GM18505 (cell line): ENCODE measurements around the gene LYZL1.
"Not testable (repeated sequence)": the region's sequence is repeated elsewhere in the genome, so short reads cannot be mapped to it uniquely, and the experiment has no call there.

Source experiments
- ATAC-seq: cut with Tn5 transposase; IDR thresholded peaks from one replicate; pipeline ENCODE4 v1.9.1; 2021; ENCODE audit not compliant: unreplicated experiment
- POLR2A ChIP-seq: IDR thresholded peaks from 4 replicates; pipeline ENCODE4 v1.6.1; 2011; ENCODE audit warnings: borderline replicate concordance; ENCODE audit not compliant: insufficient read depth, insufficient read length; ENCODE audit errors: extremely low read depth

Gene LYZL1

GRCh38 chr10:29322918-29323317, 34.0 kb downstream of the LYZL1 start:
- no peak for TF ChIP-seq POLR2A
- ATAC-seq, result no peak

DNA sequence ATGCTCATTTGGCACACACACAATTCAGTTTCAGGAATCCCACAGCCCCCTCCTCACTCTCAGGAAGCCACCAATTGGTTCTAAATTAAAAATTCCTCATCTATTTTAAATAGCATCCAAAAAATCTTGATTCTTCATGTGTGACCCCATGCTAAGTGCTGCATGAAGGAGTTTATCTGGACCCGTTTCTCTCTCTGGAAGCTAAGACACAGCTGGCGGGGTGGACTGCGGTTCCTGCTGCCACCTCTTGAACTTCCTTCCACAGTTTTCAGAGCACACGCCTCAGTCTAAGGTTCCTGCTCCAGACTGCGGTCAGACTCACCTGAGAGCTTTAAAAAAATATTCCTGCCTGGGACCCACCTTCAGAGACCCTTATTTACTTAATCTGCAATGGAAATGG, 34.5 kb downstream of the LYZL1 start:
- no peak for ATAC-seq
- no peak for TF ChIP-seq POLR2A

DNA sequence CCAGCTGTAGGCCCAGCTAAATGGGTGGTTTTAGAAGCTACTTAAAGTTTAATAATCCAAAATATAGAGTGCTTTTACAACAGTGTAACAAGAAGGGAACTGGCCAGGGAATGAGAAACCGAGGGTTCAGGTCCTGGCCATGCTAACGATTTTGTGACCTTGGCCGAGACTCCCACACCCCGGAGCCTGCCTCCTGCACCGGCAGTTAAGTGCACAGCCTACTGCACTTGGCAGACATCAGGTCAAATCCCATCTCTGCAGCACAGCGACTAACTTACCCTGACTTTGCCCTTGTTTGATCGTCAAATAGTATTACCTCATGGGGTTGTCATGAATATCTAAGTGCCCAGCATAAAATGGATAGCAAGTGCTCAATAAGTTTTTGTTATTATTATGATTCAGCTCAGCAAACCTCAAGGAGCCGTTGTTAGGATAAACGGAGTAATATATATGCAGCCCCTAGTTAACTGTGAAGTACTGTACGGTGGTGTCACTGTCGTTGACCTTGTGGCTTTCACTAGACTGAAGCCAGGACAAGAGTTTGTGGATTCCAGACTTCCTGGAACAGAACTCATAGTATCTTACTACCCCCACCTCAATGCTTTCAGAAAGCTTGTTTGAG, 35.5 kb downstream of the LYZL1 start:
- TF ChIP-seq POLR2A, result no peak
- ATAC-seq, result no peak

GRCh38 chr10:29326299-29326698, 37.4 kb downstream of the LYZL1 start:
- no peak for TF ChIP-seq POLR2A
- ATAC-seq, result no peak

- no peak for TF ChIP-seq POLR2A
- ATAC-seq, result no peak
Observed at GRCh38 chr10:29326886-29327745, 38.2 kb downstream of the LYZL1 start.

DNA sequence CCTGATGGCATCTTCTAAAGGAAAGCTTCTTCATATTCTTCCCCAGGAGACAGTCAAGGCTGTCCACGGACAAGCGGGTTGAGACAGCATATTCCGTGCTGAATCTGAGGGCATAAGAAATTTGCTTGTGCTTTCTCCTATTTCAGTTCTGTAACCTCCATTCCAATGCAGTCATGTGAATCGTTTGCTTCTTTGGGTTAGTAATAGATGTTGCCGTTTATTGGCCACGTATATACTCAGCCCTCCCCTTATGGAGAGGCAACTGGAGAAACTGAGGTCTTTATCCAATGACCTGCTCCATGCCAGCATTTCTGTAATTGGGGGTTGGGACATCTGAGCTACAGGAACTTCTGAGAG, 38.9 kb downstream of the LYZL1 start:
- no peak for ATAC-seq
- no peak for TF ChIP-seq POLR2A

DNA sequence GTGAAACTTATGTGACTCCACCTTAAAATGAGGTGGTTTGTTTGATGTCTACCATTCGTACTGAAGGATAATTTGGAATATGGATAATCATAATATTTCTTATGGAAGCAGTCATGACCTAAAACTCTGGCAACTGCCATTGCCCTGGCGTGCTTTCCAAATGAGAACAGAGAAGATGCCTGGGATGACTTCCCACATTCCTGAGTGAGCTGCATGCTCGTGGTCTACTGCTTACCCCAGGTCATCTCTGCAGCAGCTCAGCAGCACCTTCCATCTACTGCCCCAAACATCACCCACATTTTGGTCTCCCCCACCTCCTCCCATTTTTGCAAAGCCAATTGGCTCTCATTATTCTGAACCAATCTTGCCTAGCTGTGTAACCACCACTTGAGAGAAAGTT, 40.1 kb downstream of the LYZL1 start:
- TF ChIP-seq POLR2A, result no peak
- no peak for ATAC-seq

DNA sequence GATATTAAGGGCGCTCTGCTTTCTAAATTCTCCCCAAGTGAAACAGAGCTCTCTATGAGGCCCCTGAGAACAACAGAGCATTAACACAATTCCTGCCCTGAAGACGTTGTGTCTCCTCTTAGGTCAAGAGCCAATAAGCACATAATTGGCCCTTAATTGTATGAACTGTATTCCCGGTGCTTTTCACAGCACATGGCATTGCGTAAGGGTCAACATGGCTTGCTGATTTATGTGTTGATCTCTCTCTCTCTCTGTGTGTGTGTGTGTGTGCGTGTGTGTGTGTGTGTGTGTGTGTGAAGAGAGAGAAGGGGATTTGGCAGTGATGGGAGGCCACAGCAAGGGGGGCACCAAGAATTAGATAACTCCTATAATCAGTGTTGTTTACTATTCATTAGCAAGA, 40.5 kb downstream of the LYZL1 start:
- no peak for TF ChIP-seq POLR2A

GRCh38 chr10:29332061-29332760, 43.3 kb downstream of the LYZL1 start:
- no peak for ATAC-seq

More for the DNA sequence above, 40.5 kb downstream of the LYZL1 start:
- no peak for ATAC-seq

GRCh38 chr10:29332761-29333148, 43.9 kb downstream of the LYZL1 start:
- no peak for ATAC-seq
- TF ChIP-seq POLR2A, result no peak

More at GRCh38 chr10:29332061-29332760, 43.3 kb downstream of the LYZL1 start:
- TF ChIP-seq POLR2A, result no peak

DNA sequence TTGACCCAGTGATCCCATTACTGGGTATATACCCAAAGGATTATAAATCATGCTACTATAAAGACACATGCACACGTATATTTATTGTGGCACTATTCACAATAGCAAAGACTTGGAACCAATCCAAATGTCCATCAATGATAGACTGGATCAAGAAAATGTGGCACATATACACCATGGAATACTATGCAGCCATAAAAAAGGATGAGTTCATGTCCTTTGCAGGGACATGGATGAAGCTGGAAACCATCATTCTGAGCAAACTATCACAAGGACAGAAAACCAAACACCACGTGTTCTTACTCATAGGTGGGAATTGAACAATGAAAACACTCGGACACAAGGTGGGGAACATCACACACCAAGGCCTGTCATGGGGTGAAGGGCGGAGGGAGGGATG, 48.7 kb downstream of the LYZL1 start:
- ATAC-seq, result not testable (repeated sequence)

- ATAC-seq, result no peak
- no peak for TF ChIP-seq POLR2A
Observed at GRCh38 chr10:29343607-29344038, 54.8 kb downstream of the LYZL1 start.

- TF ChIP-seq POLR2A, result no peak
- no peak for ATAC-seq
Observed at GRCh38 chr10:29344073-29344820, 55.4 kb downstream of the LYZL1 start.
